SK-N-SH (cell line): ENCODE measurements around the gene SLC41A3. TPM values are rescaled to one million over a fixed set of nuclear protein-coding genes. Genes with fewer than 3 reads are reported as not detected.

ENCODE experiments used
- CTCF ChIA-PET: fragments of 300-600, 350-600 bp; formaldehyde crosslinking; extraction: SDS; loops from one replicate; lab custom pipeline; 2021; lab: Yijun Ruan, JAX
- POLR2A ChIA-PET: fragments of 350-600 bp; sonication (Branson Sonifier 250); formaldehyde crosslinking; extraction: SDS; loops from one replicate; lab custom pipeline; 2020; ENCODE audit warnings: antibody characterized with exemption, inconsistent platforms; lab: Yijun Ruan, JAX
- DNase-seq: peaks from one replicate; pipeline ENCODE4 v3.0.0; 2012
- H2AFZ ChIP-seq: fragments of 200-600 bp; sonication (generic); 2 replicates; pipeline ENCODE4 v1.8.1; 2016; ENCODE audit warnings: antibody characterized with exemption, mild to moderate bottlenecking, low read depth
- H3F3A ChIP-seq: fragments of 200-600 bp; sonication (generic); replicated peaks from 2 replicates; pipeline ENCODE3; 2016; ENCODE audit warnings: antibody characterized with exemption, mild to moderate bottlenecking; ENCODE audit not compliant: insufficient read depth
- H3K27ac ChIP-seq, 2 experiments: fragments of 200-500 bp in 1 of 2; fragments of 200-600 bp in 1 of 2; sonication (Bioruptor generic) in 1 of 2; sonication (generic), shearing (Covaris generic) in 1 of 2; 2 replicates each; pipeline versions ENCODE4 v1.5.1 to v1.6.1; 2014 to 2016; ENCODE audit warnings: low read depth in 2 of 2, inconsistent platforms in 1 of 2, low read length in 1 of 2, mild to moderate bottlenecking in 1 of 2, mixed read lengths in 1 of 2
- H3K27me3 ChIP-seq: fragments of 200-600 bp; sonication (generic), shearing (Covaris generic); 2 replicates; pipeline ENCODE4 v1.6.1; 2016; ENCODE audit warnings: mixed run types; ENCODE audit not compliant: insufficient read depth
- H3K36me3 ChIP-seq, 2 experiments: fragments of 200-500 bp in 1 of 2; fragments of 200-600 bp in 1 of 2; sonication (Bioruptor generic) in 1 of 2; sonication (generic) in 1 of 2; replicated peaks in 1 of 2; 2 replicates each; pipeline versions ENCODE3 to v1.5.1; 2014 to 2016; ENCODE audit warnings: low read length in 1 of 2, mild to moderate bottlenecking in 1 of 2; ENCODE audit not compliant: insufficient read depth in 2 of 2, control insufficient read depth in 1 of 2
- H3K4me1 ChIP-seq, 2 experiments: fragments of 200-500 bp in 1 of 2; fragments of 200-600 bp in 1 of 2; sonication (Bioruptor generic) in 1 of 2; sonication (generic), shearing (Covaris generic) in 1 of 2; 2 replicates each; pipeline versions ENCODE4 v1.5.1 to v1.6.1; 2014 to 2016; ENCODE audit warnings: low read depth in 1 of 2, low read length in 1 of 2, mixed run types in 1 of 2; ENCODE audit not compliant: insufficient read depth in 2 of 2, control insufficient read depth in 1 of 2
- H3K4me2 ChIP-seq: fragments of 200-600 bp; sonication (generic), shearing (Covaris generic); 2 replicates; pipeline ENCODE4 v1.6.1; 2017; ENCODE audit warnings: mixed run types
- H3K4me3 ChIP-seq, 2 experiments: fragments of 200-500 bp in 1 of 2; fragments of 200-600 bp in 1 of 2; sonication (Bioruptor generic) in 1 of 2; sonication (generic), shearing (Covaris generic) in 1 of 2; 2 replicates each; pipeline versions ENCODE4 v1.5.1 to v1.8.1; 2014 to 2016; ENCODE audit warnings: low read depth in 2 of 2, inconsistent platforms in 1 of 2, low read length in 1 of 2, mild to moderate bottlenecking in 1 of 2, mixed read lengths in 1 of 2, moderate library complexity in 1 of 2
- H3K79me2 ChIP-seq: fragments of 200-600 bp; sonication (generic); 2 replicates; pipeline ENCODE4 v1.8.1; 2017; ENCODE audit warnings: mild to moderate bottlenecking; ENCODE audit not compliant: insufficient read depth
- H3K9ac ChIP-seq: fragments of 200-600 bp; sonication (generic); 2 replicates; pipeline ENCODE4 v1.6.1; 2017; ENCODE audit warnings: mixed run types
- H3K9me2 ChIP-seq: fragments of 200-600 bp; sonication (generic); 2 replicates; pipeline ENCODE4 v1.6.1; 2017; ENCODE audit warnings: mixed run types
- H3K9me3 ChIP-seq: fragments of 200-600 bp; sonication (generic); 2 replicates; pipeline ENCODE4 v1.6.1; 2017; ENCODE audit warnings: mixed run types, mild to moderate bottlenecking, moderate library complexity
- H4K20me1 ChIP-seq: fragments of 200-600 bp; sonication (generic); 2 replicates; pipeline ENCODE4 v1.6.1; 2017; ENCODE audit warnings: mild to moderate bottlenecking, mixed run types; ENCODE audit not compliant: insufficient read depth
- CTCF ChIP-seq: fragments of 200-600 bp; sonication (generic); IDR thresholded peaks from 2 replicates; pipeline ENCODE4 v1.6.1; 2017; ENCODE audit warnings: antibody characterized with exemption, mild to moderate bottlenecking, moderate library complexity
- ELF1 ChIP-seq: IDR thresholded peaks from 2 replicates; pipeline ENCODE4 v1.4.0; 2012
- FOSL2 ChIP-seq: IDR thresholded peaks from 2 replicates; pipeline ENCODE4 v1.4.0; 2012; ENCODE audit warnings: low read depth, mild to moderate bottlenecking, moderate library complexity, borderline replicate concordance
- FOXJ3 ChIP-seq: sonication (generic); formaldehyde crosslinking; IDR thresholded peaks from 2 replicates; pipeline ENCODE4 v1.5.1; 2020; ENCODE audit warnings: mild to moderate bottlenecking, missing genetic modification reagents
- FOXM1 ChIP-seq: IDR thresholded peaks from 2 replicates; pipeline ENCODE4 v1.4.0; 2012; ENCODE audit warnings: low read depth, mild to moderate bottlenecking
- GABPA ChIP-seq: IDR thresholded peaks from 2 replicates; pipeline ENCODE4 v1.4.0; 2012; ENCODE audit warnings: low read depth, mild to moderate bottlenecking
- JUND ChIP-seq: IDR thresholded peaks from 2 replicates; pipeline ENCODE4 v1.4.0; 2012
- RAD21 ChIP-seq: IDR thresholded peaks from 2 replicates; pipeline ENCODE4 v1.6.1; 2012; ENCODE audit warnings: mild to moderate bottlenecking, low read length
- REST ChIP-seq: IDR thresholded peaks from 2 replicates; pipeline ENCODE4 v1.6.1; 2012; ENCODE audit warnings: mild to moderate bottlenecking, low read depth, low read length, moderate library complexity
- RXRA ChIP-seq: IDR thresholded peaks from 2 replicates; pipeline ENCODE4 v1.4.0; 2012; ENCODE audit warnings: low read depth, mild to moderate bottlenecking, borderline replicate concordance
- SMC3 ChIP-seq: IDR thresholded peaks from 2 replicates; pipeline ENCODE4 v1.6.1; 2012; ENCODE audit warnings: low read depth, low read length, improper control_type of control experiment
- USF1 ChIP-seq: IDR thresholded peaks from 2 replicates; pipeline ENCODE4 v1.4.0; 2012; ENCODE audit warnings: low read depth, borderline replicate concordance
- USF2 ChIP-seq: fragments of 150-350 bp; IDR thresholded peaks from 2 replicates; pipeline ENCODE4 v1.6.1; 2017; ENCODE audit warnings: antibody characterized with exemption, low read length, low read depth, borderline replicate concordance
- YY1 ChIP-seq: IDR thresholded peaks from 2 replicates; pipeline ENCODE4 v1.4.0; 2012; ENCODE audit warnings: low read depth, mild to moderate bottlenecking
- WGBS: methylation state at CpG from one replicate; pipeline ENCODE4 v1.1.6; 2017; ENCODE audit warnings: low lambda C conversion rate; 5-methylcytosine and 5-hydroxymethylcytosine counted together
- polyA plus RNA-seq, 3 experiments: library from polyadenylated mRNA; depleted of rRNA; stranded (reverse); fragments of >200 nt; gene quantifications; 2 replicates each; pipeline ENCODE4 v1.2.3, GENCODE V29; 2012

SLC41A3 gene
- polyA plus RNA-seq, 1 of the 3 experiments (the other 2 are of a cell fraction): 53.4 TPM

- ChIA-PET POLR2A (no interaction called here), CTCF (no interaction called here)
- 70% methylated on average over 21 of the region's 21 CpGs for WGBS
- DNase-seq: no peak
- Histone ChIP-seq H3K27me3 (no peaks in the 10 kb centered on the region), H3K27ac (no peak overlapping the region), H3K9me2 (no peaks in the 10 kb centered on the region), H3K9ac (no peak overlapping the region), H3K4me3 (no peak overlapping the region), H3F3A (no peaks in the 10 kb centered on the region), H3K4me1 (peaks cover 0 to 2% of the 10 kb centered on the region in 2 experiments; a peak in 1 of 4 replicates), H4K20me1 (no peaks in the 10 kb centered on the region), H3K36me3 (no peaks in the 10 kb centered on the region), H3K4me2 (no peak overlapping the region), H3K79me2 (no peaks in the 10 kb centered on the region), H2AFZ (no peak overlapping the region), H3K9me3 (no peaks in the 10 kb centered on the region)
- TF ChIP-seq RXRA (no peak), FOXM1 (no peak), SMC3 (no peak), ELF1 (no peak), REST (no peak), FOSL2 (no peak), RAD21 (no peak), USF1 (no peak), GABPA (no peak), USF2 (no peak), YY1 (no peak), FOXJ3 (CRISPR knock-in tag) (no peak), JUND (no peak), CTCF (no peak)
These were observed 22.6 kb upstream of the SLC41A3 start for GRCh38 chr3:126106336-126107202.
